Smooth muscle cell (in vitro differentiated cells): Measurements from ENCODE around the gene FIZ1. TPM values are rescaled to one million over a fixed set of nuclear protein-coding genes. Genes with fewer than 3 reads are reported as not detected.

Experiments used
- DNase-seq: peaks from one replicate; lab custom pipeline; 2025; ENCODE audit not compliant: unreplicated experiment; lab: John Stamatoyannopoulos, UW
- H2AFZ ChIP-seq: fragments of 200-600 bp; sonication (generic); 2 replicates; pipeline ENCODE4 v1.6.0; 2016; ENCODE audit warnings: antibody characterized with exemption, low read depth, mild to moderate bottlenecking
- H3F3A ChIP-seq: fragments of 200-600 bp; sonication (generic); 2 replicates; pipeline ENCODE4 v1.6.0; 2017; ENCODE audit warnings: antibody characterized with exemption, low read depth
- H3K27ac ChIP-seq: fragments of 200-600 bp; sonication (generic); 2 replicates; pipeline ENCODE4 v1.5.1; 2016; ENCODE audit warnings: low read depth, mild to moderate bottlenecking
- H3K27me3 ChIP-seq: fragments of 200-600 bp; sonication (generic); 2 replicates; pipeline ENCODE4 v1.6.1; 2016; ENCODE audit warnings: low read depth, mild to moderate bottlenecking
- H3K36me3 ChIP-seq: fragments of 200-600 bp; sonication (generic); 2 replicates; pipeline ENCODE4 v1.5.1; 2016; ENCODE audit warnings: low read depth
- H3K4me1 ChIP-seq: fragments of 200-600 bp; sonication (generic); 2 replicates; pipeline ENCODE4 v1.5.1; 2016; ENCODE audit warnings: low read depth
- H3K4me2 ChIP-seq: fragments of 200-600 bp; sonication (generic); 2 replicates; pipeline ENCODE4 v1.6.0; 2016; ENCODE audit warnings: mild to moderate bottlenecking
- H3K4me3 ChIP-seq: fragments of 200-600 bp; sonication (generic); 2 replicates; pipeline ENCODE4 v1.5.1; 2016; ENCODE audit warnings: mild to moderate bottlenecking
- H3K79me2 ChIP-seq: fragments of 200-600 bp; sonication (generic); 2 replicates; pipeline ENCODE4 v1.6.0; 2016; ENCODE audit warnings: low read depth, mild to moderate bottlenecking
- H3K9ac ChIP-seq: fragments of 200-600 bp; sonication (generic); 2 replicates; pipeline ENCODE4 v1.6.0; 2016; ENCODE audit warnings: low read depth
- H3K9me3 ChIP-seq: fragments of 200-600 bp; sonication (generic); replicated peaks from 2 replicates; pipeline ENCODE4 v1.5.1; 2016; ENCODE audit warnings: low read depth
- H4K20me1 ChIP-seq: fragments of 200-600 bp; sonication (generic); 2 replicates; pipeline ENCODE4 v1.6.0; 2016; ENCODE audit warnings: low read depth
- CTCF ChIP-seq: fragments of 200-600 bp; sonication (generic); IDR thresholded peaks from 2 replicates; pipeline ENCODE4 v1.5.1; 2017; ENCODE audit warnings: borderline replicate concordance, mild to moderate bottlenecking, antibody characterized with exemption; ENCODE audit not compliant: insufficient read depth, poor library complexity, severe bottlenecking
- WGBS: methylation state at CpG from one replicate; pipeline ENCODE4 v1.1.7; 2016; ENCODE audit warnings: low lambda C conversion rate; 5-methylcytosine and 5-hydroxymethylcytosine counted together
- polyA plus RNA-seq: library from polyadenylated mRNA; unstranded; fragments of >200 nt; fragmentation: Nextera tagmentation; extraction: Ambion mirVana; gene quantifications from 2 replicates; pipeline ENCODE4 v1.2.1, GENCODE V29; 2016
- total RNA-seq: library from RNA; depleted of rRNA; stranded (reverse); fragments of >200 nt; gene quantifications from 2 replicates; pipeline ENCODE4 v1.2.3, GENCODE V29; 2014

The FIZ1 gene
- total and polyA plus RNA-seq, 2 experiments from 2014 or later: 10.4 to 17.7 TPM

GRCh38 chr19:55549500-55550320 is 49.6 kb downstream of the FIZ1 start:
- Histone ChIP-seq H3K9ac (peak overlapping the region; percentile 44), H3K79me2 (no peaks in the 10 kb centered on the region), H2AFZ (peak overlapping the region; percentile 73), H3F3A (peaks cover 4% of the 10 kb centered on the region), H3K9me3 (no peaks in the 10 kb centered on the region), H3K4me2 (peak overlapping the region; percentile 83), H3K4me3 (peak overlapping the region; percentile 18), H3K36me3 (no peaks in the 10 kb centered on the region), H3K27ac (peak overlapping the region; percentile 76), H3K27me3 (no peaks in the 10 kb centered on the region), H3K4me1 (peaks cover 44% of the 10 kb centered on the region), H4K20me1 (no peaks in the 10 kb centered on the region)
- 16% methylated on average over 36 of the region's 36 CpGs for WGBS
- DNase-seq: no peak
- no peak for TF ChIP-seq CTCF

GRCh38 chr19:55546822-55547614 is 52.3 kb downstream of the FIZ1 start:
- Histone ChIP-seq H2AFZ (no peak overlapping the region), H3K27ac (peak overlapping the region; percentile 24), H3K27me3 (no peaks in the 10 kb centered on the region), H3K9me3 (no peaks in the 10 kb centered on the region), H3K4me2 (no peak overlapping the region), H4K20me1 (no peaks in the 10 kb centered on the region), H3K79me2 (no peaks in the 10 kb centered on the region), H3K9ac (no peak overlapping the region), H3K4me1 (peaks cover 30% of the 10 kb centered on the region), H3K36me3 (no peaks in the 10 kb centered on the region), H3F3A (no peaks in the 10 kb centered on the region), H3K4me3 (no peak overlapping the region)
- TF ChIP-seq CTCF: no peak
- WGBS: 56% methylated on average over 17 of the region's 17 CpGs
- no peak for DNase-seq

GRCh38 chr19:55546011-55546410 is 53.3 kb downstream of the FIZ1 start:
- 92% methylated on average over 9 of the region's 11 CpGs for WGBS
- H3K36me3 ChIP-seq: no peaks in the 10 kb centered on the region
- no peak overlapping the region for H3K4me3 ChIP-seq
- no peaks in the 10 kb centered on the region for H3K79me2 ChIP-seq
- H3K27ac ChIP-seq: no peak overlapping the region
- peaks cover 29% of the 10 kb centered on the region for H3K4me1 ChIP-seq
- H4K20me1 ChIP-seq: no peaks in the 10 kb centered on the region
- H3F3A ChIP-seq: no peaks in the 10 kb centered on the region
- no peak overlapping the region for H3K9ac ChIP-seq
- no peaks in the 10 kb centered on the region for H3K9me3 ChIP-seq
- H3K4me2 ChIP-seq: no peak overlapping the region
- DNase-seq: no peak
- no peak overlapping the region for H2AFZ ChIP-seq
- no peaks in the 10 kb centered on the region for H3K27me3 ChIP-seq
- no peak for TF ChIP-seq CTCF
